ENCODE measurements around the gene USP31. TPM values are rescaled to one million over a fixed set of nuclear protein-coding genes. Genes with fewer than 3 reads are reported as not detected.

USP31 gene, protein sequence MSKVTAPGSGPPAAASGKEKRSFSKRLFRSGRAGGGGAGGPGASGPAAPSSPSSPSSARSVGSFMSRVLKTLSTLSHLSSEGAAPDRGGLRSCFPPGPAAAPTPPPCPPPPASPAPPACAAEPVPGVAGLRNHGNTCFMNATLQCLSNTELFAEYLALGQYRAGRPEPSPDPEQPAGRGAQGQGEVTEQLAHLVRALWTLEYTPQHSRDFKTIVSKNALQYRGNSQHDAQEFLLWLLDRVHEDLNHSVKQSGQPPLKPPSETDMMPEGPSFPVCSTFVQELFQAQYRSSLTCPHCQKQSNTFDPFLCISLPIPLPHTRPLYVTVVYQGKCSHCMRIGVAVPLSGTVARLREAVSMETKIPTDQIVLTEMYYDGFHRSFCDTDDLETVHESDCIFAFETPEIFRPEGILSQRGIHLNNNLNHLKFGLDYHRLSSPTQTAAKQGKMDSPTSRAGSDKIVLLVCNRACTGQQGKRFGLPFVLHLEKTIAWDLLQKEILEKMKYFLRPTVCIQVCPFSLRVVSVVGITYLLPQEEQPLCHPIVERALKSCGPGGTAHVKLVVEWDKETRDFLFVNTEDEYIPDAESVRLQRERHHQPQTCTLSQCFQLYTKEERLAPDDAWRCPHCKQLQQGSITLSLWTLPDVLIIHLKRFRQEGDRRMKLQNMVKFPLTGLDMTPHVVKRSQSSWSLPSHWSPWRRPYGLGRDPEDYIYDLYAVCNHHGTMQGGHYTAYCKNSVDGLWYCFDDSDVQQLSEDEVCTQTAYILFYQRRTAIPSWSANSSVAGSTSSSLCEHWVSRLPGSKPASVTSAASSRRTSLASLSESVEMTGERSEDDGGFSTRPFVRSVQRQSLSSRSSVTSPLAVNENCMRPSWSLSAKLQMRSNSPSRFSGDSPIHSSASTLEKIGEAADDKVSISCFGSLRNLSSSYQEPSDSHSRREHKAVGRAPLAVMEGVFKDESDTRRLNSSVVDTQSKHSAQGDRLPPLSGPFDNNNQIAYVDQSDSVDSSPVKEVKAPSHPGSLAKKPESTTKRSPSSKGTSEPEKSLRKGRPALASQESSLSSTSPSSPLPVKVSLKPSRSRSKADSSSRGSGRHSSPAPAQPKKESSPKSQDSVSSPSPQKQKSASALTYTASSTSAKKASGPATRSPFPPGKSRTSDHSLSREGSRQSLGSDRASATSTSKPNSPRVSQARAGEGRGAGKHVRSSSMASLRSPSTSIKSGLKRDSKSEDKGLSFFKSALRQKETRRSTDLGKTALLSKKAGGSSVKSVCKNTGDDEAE (N-terminal part only)
- total RNA-seq = 4.4 and 5.7 TPM in 2 replicates

DNA sequence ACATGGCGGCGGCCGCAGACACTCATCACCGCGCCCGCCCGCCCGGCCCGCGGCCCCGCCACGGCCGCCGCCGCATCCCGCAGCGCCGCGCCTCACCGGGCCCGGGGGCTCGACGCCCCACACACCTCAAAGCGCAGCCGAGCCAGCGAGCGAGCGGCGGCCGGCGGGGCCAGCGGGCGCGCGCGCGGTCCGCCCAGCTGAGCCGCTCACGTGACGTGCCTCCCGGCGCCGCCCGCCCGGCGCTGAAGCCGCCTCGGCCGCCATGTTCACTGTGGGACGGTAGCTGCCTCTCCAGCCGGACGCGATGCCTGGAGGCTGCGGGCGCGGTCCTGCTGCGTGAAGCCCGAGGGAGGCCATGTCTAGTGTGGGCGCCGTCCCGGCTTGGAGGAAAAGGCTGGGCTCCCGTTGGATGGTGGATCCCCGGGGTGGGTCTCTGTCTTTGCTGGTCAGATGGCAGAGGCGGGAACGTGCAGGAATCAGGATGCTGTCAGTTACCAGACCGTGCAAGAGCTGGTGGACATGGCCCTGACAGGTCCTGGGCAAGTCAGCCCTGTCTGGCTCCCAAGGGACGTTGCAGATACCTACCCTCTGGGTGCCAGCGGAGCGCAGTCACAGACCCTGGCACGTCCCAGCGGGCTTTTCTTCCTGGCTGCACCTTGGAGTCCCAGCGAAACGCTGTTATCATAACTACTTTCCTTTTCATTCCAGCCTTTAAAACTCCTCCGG is at the start of gene USP31:
USP31 (minus strand) TSS at position 186 of the 726 bp plus-strand sequence; CDS start at position 4, 182 bp downstream.

DNA sequence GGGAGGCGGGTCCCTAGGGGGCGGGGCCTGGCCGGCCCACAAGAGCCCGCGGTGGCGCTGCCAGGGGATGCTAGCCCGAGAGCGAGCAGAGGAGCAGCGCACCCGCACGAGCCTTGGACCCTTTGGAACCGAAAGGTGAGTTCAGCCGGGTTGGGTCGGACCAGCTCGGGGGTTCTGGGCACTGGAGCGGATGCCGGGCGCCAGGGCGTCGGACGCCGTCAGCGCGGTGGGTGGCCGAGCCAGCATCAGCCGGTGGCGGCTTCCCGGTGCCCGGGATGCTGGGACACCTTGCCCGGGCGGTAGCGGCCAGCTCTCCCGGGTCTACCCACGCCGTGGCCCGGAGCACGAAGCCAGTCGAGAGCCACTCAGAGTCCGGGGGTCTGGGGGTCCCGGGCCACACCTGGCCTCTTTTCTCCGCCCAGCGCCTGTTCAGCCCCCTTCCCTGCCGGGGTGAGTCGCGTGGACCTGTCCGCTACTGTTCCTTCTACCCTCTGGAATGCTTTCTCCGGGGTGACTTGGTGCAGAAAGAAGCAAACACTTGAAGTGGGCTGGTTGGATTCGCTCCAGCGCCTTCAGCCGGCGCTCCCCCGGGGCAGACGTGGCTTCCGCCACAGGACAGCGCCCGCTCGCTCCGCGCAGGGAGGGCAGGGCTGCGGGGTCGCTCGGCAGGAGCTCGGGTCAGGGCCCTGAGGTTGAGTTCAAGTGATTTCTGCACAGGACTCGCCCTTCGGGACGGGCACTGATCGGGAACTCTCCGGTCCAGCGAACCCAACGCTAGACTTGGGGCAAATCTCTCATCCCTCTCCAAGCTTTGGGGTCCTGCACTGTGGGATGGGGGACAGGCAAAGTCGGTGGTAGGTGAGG is 33.7 kb upstream of the USP31 start, which contains the start of gene SCNN1G:
SCNN1G (plus strand) TSS at position 67 of the 864 bp plus-strand sequence. CDS start 3,527 bp downstream, outside the sequence.

Other genes starting within 250 kb of the USP31 start
- gene SCNN1G, start 33.3 kb upstream of the USP31 start, total RNA-seq = not detected in 2 replicates
- not detected in 2 replicates for gene SCNN1B, start 152.8 kb upstream of the USP31 start, total RNA-seq

All from pericardium fibroblast (primary cell).